ENCODE measurements around the gene ZNF33B.
"Not testable (repeated sequence)": the region's sequence is repeated elsewhere in the genome, so short reads cannot be mapped to it uniquely, and the experiment has no call there.

Gene ZNF33B

GRCh38 chr10:42638055-42638820, at the start of gene ZNF33B:
ZNF33B (minus strand) TSS chr10:42638570; CDS start chr10:42636928, 1,642 bp downstream.
- DNase-seq: peak; percentile 96

- DNase-seq: no peak
These were observed 46.1 kb upstream of the ZNF33B start for GRCh38 chr10:42684517-42684916.

DNA sequence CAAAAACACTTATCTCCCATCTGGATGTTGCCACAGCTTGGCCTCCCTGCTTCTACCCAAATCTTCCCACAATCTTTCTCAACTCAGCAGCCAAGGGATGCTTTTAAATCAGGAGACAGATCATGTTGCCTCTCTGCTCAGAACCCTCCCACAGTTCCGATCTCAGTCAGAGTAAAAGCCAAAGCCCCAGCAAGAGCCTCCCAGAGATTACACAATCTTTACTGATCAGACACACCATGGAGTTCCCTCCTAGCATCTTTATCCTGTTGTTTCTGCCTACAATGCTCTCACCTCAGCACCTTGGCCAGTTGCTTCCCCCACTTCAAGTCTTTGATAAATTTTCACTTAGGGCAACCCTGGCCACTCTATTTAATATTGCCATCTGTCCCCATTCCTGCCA, 41.9 kb upstream of the ZNF33B start:
- DNase-seq: no peak

- DNase-seq: not testable (repeated sequence)
These were observed 27.0 kb upstream of the ZNF33B start for GRCh38 chr10:42665181-42665979.

DNA sequence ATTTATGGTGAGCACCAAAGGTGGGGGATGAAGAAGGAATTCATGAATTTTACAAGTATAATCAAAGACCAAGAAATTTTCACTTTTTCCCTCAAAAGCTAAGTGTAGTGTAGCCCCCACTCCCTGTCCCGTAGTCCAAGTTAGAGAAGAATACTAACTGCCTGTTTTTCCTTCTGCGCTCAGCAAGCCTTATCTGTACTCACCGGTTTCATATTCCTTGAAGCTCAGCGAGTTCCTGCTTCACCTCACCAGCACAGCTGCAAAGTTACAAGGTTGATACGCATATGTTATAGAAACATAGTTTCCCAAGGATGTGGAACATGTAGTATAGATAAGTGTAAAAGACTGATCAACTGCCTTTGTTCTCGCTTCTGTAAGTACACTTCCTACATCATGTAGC, 16.0 kb upstream of the ZNF33B start:
- no peak for DNase-seq

- no peak for DNase-seq
These were observed 14.5 kb upstream of the ZNF33B start for GRCh38 chr10:42652858-42653257.

- no peak for DNase-seq
These were observed 12.0 kb upstream of the ZNF33B start for GRCh38 chr10:42650374-42650773.

DNA sequence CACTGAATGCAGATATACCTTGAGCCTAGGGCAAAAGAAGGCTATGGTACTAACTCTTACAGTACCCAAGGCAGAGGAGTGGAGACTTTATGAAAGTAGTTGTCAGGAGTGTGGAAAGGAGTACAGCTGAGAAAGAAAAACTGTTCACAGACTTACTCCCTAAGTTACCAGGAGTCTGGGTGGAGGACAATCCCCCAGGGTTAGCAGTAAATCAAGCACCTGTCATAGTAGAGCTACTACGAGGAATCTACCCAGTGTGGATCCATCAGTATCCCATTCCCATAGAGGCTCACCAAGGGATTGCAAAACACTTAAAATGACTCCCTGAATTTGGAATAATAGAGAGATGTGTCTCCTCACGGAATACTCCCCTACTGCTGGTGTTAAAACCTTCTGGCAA, 10.1 kb upstream of the ZNF33B start:
- DNase-seq: no peak

- DNase-seq: no peak
These were observed 8.6 kb upstream of the ZNF33B start for GRCh38 chr10:42646687-42647640.

DNA sequence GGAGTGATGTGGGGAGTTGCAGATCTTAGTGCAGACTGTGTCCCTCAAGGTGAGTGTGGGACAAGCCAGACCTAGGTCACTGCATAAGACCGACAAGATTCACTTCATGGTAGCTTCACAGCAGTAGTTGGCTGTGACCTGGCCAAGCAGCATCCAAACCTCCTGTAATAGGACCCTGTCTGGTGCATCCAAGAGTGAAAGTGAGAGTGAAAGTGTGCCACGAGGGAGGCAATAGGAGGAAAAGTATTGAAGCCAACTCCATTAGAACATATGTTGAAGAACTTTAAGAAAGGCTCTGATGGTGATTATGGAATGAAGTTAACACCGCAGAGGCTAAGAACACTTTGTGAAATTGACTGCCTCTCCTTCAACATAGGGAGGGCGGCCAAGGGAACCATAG, 7.8 kb upstream of the ZNF33B start:
- DNase-seq: no peak

DNA sequence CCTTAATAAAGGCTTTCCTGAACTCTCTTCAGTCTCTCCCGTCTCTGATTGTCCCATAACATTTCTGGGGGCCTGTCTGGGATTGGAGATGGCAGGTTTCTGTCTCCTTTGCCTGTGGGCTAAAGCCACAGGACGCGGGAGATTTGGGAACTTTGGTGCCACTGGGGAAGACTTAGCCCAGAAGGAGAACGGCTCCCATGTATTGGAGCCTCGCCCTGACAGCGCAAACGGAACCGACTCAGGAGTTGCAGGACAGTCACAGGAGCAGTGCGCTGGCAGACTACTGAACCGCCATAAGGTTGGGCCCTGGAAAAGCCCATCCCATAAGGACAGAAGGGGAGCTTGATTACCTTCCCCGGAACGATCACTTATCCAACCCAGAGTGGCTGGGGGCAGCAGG, 7.1 kb upstream of the ZNF33B start:
- no peak for DNase-seq

DNA sequence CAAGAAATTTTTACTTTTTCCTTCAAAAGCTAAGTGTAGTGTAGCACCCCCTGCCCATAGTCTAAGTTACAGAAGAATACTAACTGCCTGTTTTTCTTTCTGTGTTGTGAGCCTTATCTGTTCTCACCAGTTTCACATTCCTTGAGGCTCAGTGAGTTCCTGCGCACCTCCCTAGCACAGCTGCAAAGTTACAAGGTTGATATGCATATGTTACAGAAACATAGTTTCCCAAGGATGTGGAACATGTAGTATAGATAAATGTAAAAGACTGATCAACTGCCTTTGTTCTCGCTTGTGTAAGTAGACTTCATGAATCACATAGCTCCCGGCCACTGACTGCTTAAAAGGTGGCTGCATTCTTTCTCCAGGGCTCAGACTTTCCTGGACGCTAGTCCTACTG, 6.7 kb upstream of the ZNF33B start:
- DNase-seq: no peak

DNA sequence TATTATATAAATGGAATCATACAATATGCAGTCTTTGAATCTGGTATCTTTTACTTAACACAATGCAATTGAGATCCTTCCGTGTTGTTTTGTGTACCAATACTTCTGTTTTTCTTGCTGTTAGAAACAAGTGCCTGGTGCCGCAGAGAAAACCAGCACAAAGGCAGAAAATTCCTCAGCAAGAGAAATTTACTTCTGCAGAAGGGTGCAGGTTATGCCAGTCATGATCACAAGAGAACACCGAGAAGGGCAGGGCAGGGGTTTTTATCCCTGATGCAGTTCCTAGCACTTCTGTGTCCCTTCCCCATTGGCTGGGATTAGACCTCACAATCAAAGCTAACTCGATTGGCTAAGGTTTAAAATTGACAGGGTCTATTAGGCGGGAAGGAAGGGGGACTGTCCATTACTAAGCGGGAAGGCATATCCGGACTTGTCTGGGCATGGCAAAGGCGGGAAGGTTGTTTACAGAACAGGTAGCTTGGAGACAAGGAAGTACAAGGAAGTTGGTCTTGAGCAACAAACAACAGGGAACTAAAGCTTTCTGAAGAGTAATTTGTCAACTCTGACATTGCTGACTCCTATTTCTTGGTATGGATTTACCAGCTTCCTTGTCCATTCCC, 2.4 kb upstream of the ZNF33B start:
- no peak for DNase-seq

- no peak for DNase-seq
These were observed 476 bp upstream of the ZNF33B start for GRCh38 chr10:42638821-42639270.

DNA sequence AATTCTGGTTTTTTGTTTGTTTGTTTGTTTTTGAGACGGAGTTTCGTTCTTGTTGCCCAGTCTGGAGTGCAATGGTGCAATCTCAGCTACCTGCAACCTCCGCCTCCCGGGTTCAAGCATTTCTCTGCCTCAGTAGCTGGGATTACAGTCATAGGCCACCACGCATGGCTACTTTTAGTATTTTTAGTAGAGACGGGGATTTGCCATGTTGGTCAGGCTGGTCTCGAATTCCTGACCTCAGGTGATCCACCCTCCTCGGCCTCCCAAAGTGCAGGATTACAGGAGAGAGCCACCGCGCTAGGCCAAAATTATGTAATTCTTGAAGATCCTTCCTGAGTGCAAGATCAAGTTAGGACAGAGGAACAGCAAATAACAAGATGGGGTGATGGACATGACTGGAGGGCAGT, 719 bp downstream of the ZNF33B start:
- DNase-seq: peak; percentile 5

- no peak for DNase-seq
These were observed 1.2 kb downstream of the ZNF33B start for GRCh38 chr10:42637142-42637541.

DNA sequence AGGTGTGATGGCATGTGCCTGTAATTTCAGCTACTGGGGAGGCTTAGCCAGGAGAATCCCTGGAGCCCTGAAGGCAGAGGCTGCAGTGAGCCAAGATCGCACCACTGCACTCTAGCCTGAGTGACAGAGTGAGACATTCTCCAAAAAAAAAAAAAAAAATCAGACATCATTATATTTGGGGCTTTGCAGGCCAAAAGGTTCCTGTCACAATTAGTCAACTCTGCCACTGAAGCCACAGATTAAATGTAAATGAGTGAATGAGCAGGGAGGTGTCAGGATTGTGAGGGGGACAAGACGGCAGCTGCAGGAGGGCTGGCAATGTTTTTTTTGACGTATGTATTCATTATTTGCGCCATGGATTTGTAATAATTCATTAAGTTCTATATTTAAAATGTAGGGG, 3.3 kb downstream of the ZNF33B start:
- DNase-seq: no peak

DNA sequence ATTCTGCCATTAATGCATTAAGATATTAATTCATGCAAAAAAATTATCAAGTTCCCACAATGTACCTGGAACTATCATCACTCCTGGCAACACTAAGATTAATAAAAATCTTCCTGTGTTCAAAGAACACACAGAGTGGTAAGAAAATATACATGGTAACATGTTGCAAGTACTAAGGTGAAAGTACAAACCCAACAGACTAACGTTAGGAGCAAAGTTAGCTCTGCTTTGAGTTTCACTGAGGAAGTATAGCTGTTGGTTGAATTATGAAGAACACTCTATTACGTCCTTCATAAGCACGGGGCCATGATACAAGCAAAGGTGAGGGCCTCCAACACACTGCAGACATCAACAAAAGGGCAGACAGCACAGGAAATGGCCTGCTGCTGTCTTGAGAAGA, 5.8 kb downstream of the ZNF33B start:
- DNase-seq: no peak

DNA sequence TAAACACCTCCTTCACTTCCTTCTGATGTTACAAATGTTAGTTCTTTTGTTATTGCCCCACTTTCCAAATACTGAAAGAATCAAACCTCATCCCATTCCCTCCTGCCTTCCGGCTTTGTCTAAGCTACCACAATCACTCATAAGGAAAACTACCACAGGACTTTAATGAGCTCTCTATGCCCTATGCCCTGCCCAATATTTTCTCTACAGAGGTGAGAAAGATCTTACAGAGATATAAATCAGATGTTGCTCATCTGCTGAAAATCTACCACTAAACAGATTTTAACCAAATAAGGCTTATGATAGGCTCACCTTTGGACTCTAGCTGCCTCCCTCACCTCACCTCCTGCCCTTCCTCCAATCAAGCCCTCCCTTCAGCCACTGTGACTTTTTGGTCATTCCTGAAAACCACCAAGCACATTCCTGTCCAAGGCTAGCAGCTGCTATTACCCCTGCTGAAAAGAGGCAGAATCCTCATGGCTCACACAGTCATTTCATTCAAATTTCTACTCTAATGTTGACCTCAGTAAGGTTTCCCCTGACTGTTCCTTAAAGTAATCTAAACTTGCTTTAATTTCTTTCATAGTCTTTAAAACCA, 7.7 kb downstream of the ZNF33B start:
- DNase-seq: no peak

DNA sequence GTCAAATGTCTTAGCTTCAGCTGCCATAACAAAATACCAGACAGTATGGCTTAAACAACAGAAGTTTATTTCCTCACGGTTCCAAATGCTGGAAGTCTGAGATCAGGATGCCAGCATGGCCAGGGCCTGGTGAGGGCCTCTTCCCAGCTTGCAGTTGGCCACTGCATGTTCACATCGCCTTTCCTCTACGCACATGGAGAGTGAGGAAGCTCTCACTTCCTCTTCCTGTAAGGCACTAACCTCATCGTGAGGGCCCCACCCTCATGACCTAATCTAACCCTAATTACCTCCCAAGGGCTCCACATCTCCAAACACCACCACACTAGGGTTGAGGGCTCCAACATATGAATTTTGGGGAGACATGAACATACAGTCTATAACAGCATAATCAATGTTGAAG, 14.4 kb downstream of the ZNF33B start:
- no peak for DNase-seq

DNA sequence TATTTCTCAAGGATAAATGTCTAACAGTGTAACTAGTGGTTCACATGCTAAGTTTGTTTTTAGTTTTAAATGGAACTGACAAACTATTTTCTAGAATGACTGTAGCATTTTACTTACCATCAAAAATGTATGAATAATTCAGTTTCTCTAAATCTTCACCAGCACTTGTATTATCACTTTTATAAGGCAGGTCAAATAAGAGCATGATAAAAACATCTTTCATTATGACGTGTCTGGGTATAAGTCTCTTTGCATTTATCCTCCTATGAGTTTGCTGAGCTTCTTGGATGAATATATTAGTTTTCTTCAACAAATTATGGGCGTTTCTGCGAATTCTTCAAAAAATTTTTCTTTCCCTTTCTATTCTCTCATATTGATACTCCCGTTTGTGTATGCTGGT, 19.9 kb downstream of the ZNF33B start:
- no peak for DNase-seq

DNA sequence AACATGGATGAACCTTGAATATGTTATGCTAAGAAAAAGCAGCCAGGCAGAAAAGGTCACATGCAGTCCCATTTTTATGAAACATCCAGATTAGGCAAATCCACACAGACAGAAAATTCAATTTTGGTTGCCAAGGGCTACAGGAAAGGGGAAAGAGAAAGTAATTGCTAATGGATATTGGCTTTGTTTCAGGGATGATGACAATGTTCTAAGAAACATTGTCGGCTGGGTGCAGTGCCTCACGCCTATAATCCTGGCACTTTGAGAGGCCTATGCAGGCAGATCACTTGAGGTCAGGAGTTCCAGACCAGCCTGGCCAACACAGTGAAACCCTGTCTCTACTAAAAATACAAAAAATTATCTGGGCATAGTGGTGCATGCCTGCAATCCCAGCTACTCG, 23.0 kb downstream of the ZNF33B start:
- DNase-seq: no peak

All from stimulated activated CD4-positive, alpha-beta T cell treated with anti-CD3 and anti-CD28 coated beads, Interleukin-4, amount 100 ng/mL, for 24 hours (primary cell).